SK-N-SH (cell line): Measurements from ENCODE around the gene MEF2B. TPM values are rescaled to one million over a fixed set of nuclear protein-coding genes. Genes with fewer than 3 reads are reported as not detected.

Experiments
- CTCF ChIA-PET: fragments of 300-600, 350-600 bp; formaldehyde crosslinking; extraction: SDS; loops from one replicate; lab custom pipeline; 2021; lab: Yijun Ruan, JAX
- POLR2A ChIA-PET: fragments of 350-600 bp; sonication (Branson Sonifier 250); formaldehyde crosslinking; extraction: SDS; loops from one replicate; lab custom pipeline; 2020; ENCODE audit warnings: antibody characterized with exemption, inconsistent platforms; lab: Yijun Ruan, JAX
- DNase-seq: peaks from one replicate; pipeline ENCODE4 v3.0.0; 2012
- H2AFZ ChIP-seq: fragments of 200-600 bp; sonication (generic); 2 replicates; pipeline ENCODE4 v1.8.1; 2016; ENCODE audit warnings: antibody characterized with exemption, mild to moderate bottlenecking, low read depth
- H3F3A ChIP-seq: fragments of 200-600 bp; sonication (generic); replicated peaks from 2 replicates; pipeline ENCODE3; 2016; ENCODE audit warnings: antibody characterized with exemption, mild to moderate bottlenecking; ENCODE audit not compliant: insufficient read depth
- H3K27ac ChIP-seq, 2 experiments: fragments of 200-500 bp in 1 of 2; fragments of 200-600 bp in 1 of 2; sonication (Bioruptor generic) in 1 of 2; sonication (generic), shearing (Covaris generic) in 1 of 2; 2 replicates each; pipeline versions ENCODE4 v1.5.1 to v1.6.1; 2014 to 2016; ENCODE audit warnings: low read depth in 2 of 2, inconsistent platforms in 1 of 2, low read length in 1 of 2, mild to moderate bottlenecking in 1 of 2, mixed read lengths in 1 of 2
- H3K27me3 ChIP-seq: fragments of 200-600 bp; sonication (generic), shearing (Covaris generic); 2 replicates; pipeline ENCODE4 v1.6.1; 2016; ENCODE audit warnings: mixed run types; ENCODE audit not compliant: insufficient read depth
- H3K36me3 ChIP-seq, 2 experiments: fragments of 200-500 bp in 1 of 2; fragments of 200-600 bp in 1 of 2; sonication (Bioruptor generic) in 1 of 2; sonication (generic) in 1 of 2; replicated peaks in 1 of 2; 2 replicates each; pipeline versions ENCODE3 to v1.5.1; 2014 to 2016; ENCODE audit warnings: low read length in 1 of 2, mild to moderate bottlenecking in 1 of 2; ENCODE audit not compliant: insufficient read depth in 2 of 2, control insufficient read depth in 1 of 2
- H3K4me1 ChIP-seq, 2 experiments: fragments of 200-500 bp in 1 of 2; fragments of 200-600 bp in 1 of 2; sonication (Bioruptor generic) in 1 of 2; sonication (generic), shearing (Covaris generic) in 1 of 2; 2 replicates each; pipeline versions ENCODE4 v1.5.1 to v1.6.1; 2014 to 2016; ENCODE audit warnings: low read depth in 1 of 2, low read length in 1 of 2, mixed run types in 1 of 2; ENCODE audit not compliant: insufficient read depth in 2 of 2, control insufficient read depth in 1 of 2
- H3K4me2 ChIP-seq: fragments of 200-600 bp; sonication (generic), shearing (Covaris generic); 2 replicates; pipeline ENCODE4 v1.6.1; 2017; ENCODE audit warnings: mixed run types
- H3K4me3 ChIP-seq, 2 experiments: fragments of 200-500 bp in 1 of 2; fragments of 200-600 bp in 1 of 2; sonication (Bioruptor generic) in 1 of 2; sonication (generic), shearing (Covaris generic) in 1 of 2; 2 replicates each; pipeline versions ENCODE4 v1.5.1 to v1.8.1; 2014 to 2016; ENCODE audit warnings: low read depth in 2 of 2, inconsistent platforms in 1 of 2, low read length in 1 of 2, mild to moderate bottlenecking in 1 of 2, mixed read lengths in 1 of 2, moderate library complexity in 1 of 2
- H3K79me2 ChIP-seq: fragments of 200-600 bp; sonication (generic); 2 replicates; pipeline ENCODE4 v1.8.1; 2017; ENCODE audit warnings: mild to moderate bottlenecking; ENCODE audit not compliant: insufficient read depth
- H3K9ac ChIP-seq: fragments of 200-600 bp; sonication (generic); 2 replicates; pipeline ENCODE4 v1.6.1; 2017; ENCODE audit warnings: mixed run types
- H3K9me2 ChIP-seq: fragments of 200-600 bp; sonication (generic); 2 replicates; pipeline ENCODE4 v1.6.1; 2017; ENCODE audit warnings: mixed run types
- H3K9me3 ChIP-seq: fragments of 200-600 bp; sonication (generic); 2 replicates; pipeline ENCODE4 v1.6.1; 2017; ENCODE audit warnings: mixed run types, mild to moderate bottlenecking, moderate library complexity
- H4K20me1 ChIP-seq: fragments of 200-600 bp; sonication (generic); 2 replicates; pipeline ENCODE4 v1.6.1; 2017; ENCODE audit warnings: mild to moderate bottlenecking, mixed run types; ENCODE audit not compliant: insufficient read depth
- CHD2 ChIP-seq: fragments of 150-350 bp; IDR thresholded peaks from 2 replicates; pipeline ENCODE4 v1.6.1; 2018; ENCODE audit warnings: low read length; ENCODE audit not compliant: partially characterized antibody
- CTCF ChIP-seq: fragments of 200-600 bp; sonication (generic); IDR thresholded peaks from 2 replicates; pipeline ENCODE4 v1.6.1; 2017; ENCODE audit warnings: antibody characterized with exemption, mild to moderate bottlenecking, moderate library complexity
- ELF1 ChIP-seq: IDR thresholded peaks from 2 replicates; pipeline ENCODE4 v1.4.0; 2012
- EZH2phosphoT487 ChIP-seq: fragments of 200-600 bp; sonication (generic); IDR thresholded peaks from 2 replicates; pipeline ENCODE4 v1.6.1; 2017; ENCODE audit warnings: low read depth, mixed run types, mild to moderate bottlenecking, antibody characterized with exemption, moderate library complexity, borderline replicate concordance
- FOSL2 ChIP-seq: IDR thresholded peaks from 2 replicates; pipeline ENCODE4 v1.4.0; 2012; ENCODE audit warnings: low read depth, mild to moderate bottlenecking, moderate library complexity, borderline replicate concordance
- GABPA ChIP-seq: IDR thresholded peaks from 2 replicates; pipeline ENCODE4 v1.4.0; 2012; ENCODE audit warnings: low read depth, mild to moderate bottlenecking
- MXI1 ChIP-seq: IDR thresholded peaks from 2 replicates; pipeline ENCODE4 v1.6.1; 2012; ENCODE audit warnings: mild to moderate bottlenecking, low read depth, low read length, improper control_type of control experiment
- PBX3 ChIP-seq: IDR thresholded peaks from 2 replicates; pipeline ENCODE4; 2012
- REST ChIP-seq: IDR thresholded peaks from 2 replicates; pipeline ENCODE4 v1.6.1; 2012; ENCODE audit warnings: mild to moderate bottlenecking, low read depth, low read length, moderate library complexity
- RXRA ChIP-seq: IDR thresholded peaks from 2 replicates; pipeline ENCODE4 v1.4.0; 2012; ENCODE audit warnings: low read depth, mild to moderate bottlenecking, borderline replicate concordance
- TAF1 ChIP-seq: IDR thresholded peaks from 2 replicates; pipeline ENCODE4 v1.6.1; 2012; ENCODE audit warnings: low read depth, mild to moderate bottlenecking, low read length, moderate library complexity, borderline replicate concordance
- USF1 ChIP-seq: IDR thresholded peaks from 2 replicates; pipeline ENCODE4 v1.4.0; 2012; ENCODE audit warnings: low read depth, borderline replicate concordance
- ZBTB33 ChIP-seq: IDR thresholded peaks from 2 replicates; pipeline ENCODE4 v1.4.0; 2012; ENCODE audit warnings: low read depth, borderline replicate concordance
- WGBS: methylation state at CpG from one replicate; pipeline ENCODE4 v1.1.6; 2017; ENCODE audit warnings: low lambda C conversion rate; 5-methylcytosine and 5-hydroxymethylcytosine counted together
- polyA plus RNA-seq, 3 experiments: library from polyadenylated mRNA; depleted of rRNA; stranded (reverse); fragments of >200 nt; gene quantifications; 2 replicates each; pipeline ENCODE4 v1.2.3, GENCODE V29; 2012

The MEF2B gene
- polyA plus RNA-seq, 1 of the 3 experiments (the other 2 are of a cell fraction), result 1.0 TPM

- TF ChIP-seq FOSL2 (no peak), REST (no peak), MXI1 (no peak)
- TF ChIP-seq, all 33 proteins: peak for 0
Observed at GRCh38 chr19:19134687-19135158, 35.3 kb downstream of the MEF2B start (continued).

GRCh38 chr19:19133985-19134384 lies 36.1 kb downstream of the MEF2B start:
- no peak overlapping the region for H2AFZ ChIP-seq
- DNase-seq, result no peak
- H3K4me3 ChIP-seq, result no peak overlapping the region
- no peak overlapping the region for H3K27ac ChIP-seq
- H3K9me2 ChIP-seq, result no peaks in the 10 kb centered on the region
- no peaks in the 10 kb centered on the region for H3F3A ChIP-seq
- peaks cover 0 to 8% of the 10 kb centered on the region in 2 experiments; a peak in 1 of 4 replicates for H3K4me1 ChIP-seq
- no peak overlapping the region for H3K4me2 ChIP-seq
- no peaks in the 10 kb centered on the region for H3K27me3 ChIP-seq
- no peak overlapping the region for H3K9ac ChIP-seq
- H3K36me3 ChIP-seq, result no peaks in the 10 kb centered on the region
- peaks cover 8% of the 10 kb centered on the region; the same call in 1 of the 2 replicates for H3K79me2 ChIP-seq
- CTCF ChIA-PET, result interaction anchor here (0.6 to 1.7 kb wide), 5 partner anchors 12 to 238 kb away, joined by 3 to 8 read pairs (median 3); partner anchors contain the start of gene CERS1
- H3K9me3 ChIP-seq, result no peaks in the 10 kb centered on the region
- POLR2A ChIA-PET, result no interaction called here
- no peaks in the 10 kb centered on the region for H4K20me1 ChIP-seq
- TF ChIP-seq CHD2 (no peak), ELF1 (no peak)
- 94% methylated on average over 6 of the region's 6 CpGs for WGBS

GRCh38 chr19:19132912-19133311 lies 37.2 kb downstream of the MEF2B start:
- Histone ChIP-seq H3K9ac (no peak overlapping the region), H3K79me2 (peaks cover 6% of the 10 kb centered on the region; the same call in 1 of the 2 replicates), H3K36me3 (peaks cover 0 to 5% of the 10 kb centered on the region in 2 experiments), H3K4me2 (no peak overlapping the region), H3K4me3 (no peak overlapping the region), H3K27me3 (no peaks in the 10 kb centered on the region), H4K20me1 (no peaks in the 10 kb centered on the region), H3K9me2 (no peaks in the 10 kb centered on the region), H2AFZ (no peak overlapping the region), H3K4me1 (peaks cover 0 to 8% of the 10 kb centered on the region in 2 experiments; a peak in 1 of 4 replicates), H3K9me3 (no peaks in the 10 kb centered on the region), H3F3A (no peaks in the 10 kb centered on the region), H3K27ac (no peak overlapping the region)
- no peak for DNase-seq
- ChIA-PET CTCF (interaction anchor here (0.7 to 1.7 kb wide), 4 partner anchors 13 to 43 kb away, joined by 3 to 8 read pairs (median 4); no protein-coding TSS in a partner anchor), POLR2A (no interaction called here)
- 95% methylated on average over 7 of the region's 12 CpGs for WGBS
- no peak for TF ChIP-seq PBX3
- TF ChIP-seq GABPA, result no peak
- no peak for TF ChIP-seq ZBTB33
- TF ChIP-seq ELF1, result no peak
- TF ChIP-seq RXRA, result no peak
- TF ChIP-seq EZH2phosphoT487, result no peak
- no peak for TF ChIP-seq CTCF
- no peak for TF ChIP-seq USF1
- TF ChIP-seq TAF1, result no peak
